Adrenal gland (tissue), 12 donors: Measurements from ENCODE around the gene SINHCAF. TPM values are rescaled to one million over a fixed set of nuclear protein-coding genes. Genes with fewer than 3 reads are reported as not detected.

ENCODE experiments used
- DNase-seq, 7 donors: peaks; one replicate each; pipeline ENCODE4 v3.0.0-alpha.2; 2019 to 2020
- H3K27ac ChIP-seq, 5 donors: fragments of 200-600 bp; sonication (generic) in 4 of 5; 1 replicate in 3 of 5; 2 replicates in 2 of 5; pipeline versions ENCODE4 v1.5.1 to v1.8.0; 2016 to 2020; ENCODE audit warnings: mild to moderate bottlenecking in 1 of 5
- H3K27me3 ChIP-seq: fragments of 200-600 bp; 2 replicates; pipeline ENCODE4 v1.8.0; 2021
- H3K36me3 ChIP-seq, 2 donors: fragments of 200-600 bp; replicated peaks in 1 of 2; 1 replicate in 1 of 2; 2 replicates in 1 of 2; pipeline versions ENCODE4 v1.5.1 to v1.8.0; 2018 to 2022
- H3K4me1 ChIP-seq, 2 donors: fragments of 200-600 bp; replicated peaks in 1 of 2; 1 replicate in 1 of 2; 2 replicates in 1 of 2; pipeline versions ENCODE4 v1.5.1 to v1.8.0; 2018 to 2021
- H3K4me3 ChIP-seq, 4 donors: fragments of 200-600 bp; sonication (generic) in 3 of 4; one replicate each; pipeline ENCODE4 v1.5.1; 2016 to 2018
- H3K9me3 ChIP-seq, 3 donors: fragments of 200-600 bp; sonication (generic) in 1 of 3; replicated peaks in 1 of 3; 1 replicate in 2 of 3; 2 replicates in 1 of 3; pipeline versions ENCODE4 v1.5.1 to v1.8.0; 2016 to 2021
- POLR2A ChIP-seq, 2 donors: fragments of 450-650 bp; IDR thresholded peaks; one replicate each; pipeline ENCODE4 v1.6.1; 2017; ENCODE audit warnings: antibody characterized with exemption in 2 of 2, mild to moderate bottlenecking in 2 of 2, moderate library complexity in 1 of 2
- WGBS, 4 donors: extraction: QIAGEN DNeasy Blood & Tissue Kit in 2 of 4; methylation state at CpG; one replicate each; pipeline versions ENCODE4 v1.1.5 to v1.1.7; 2013 to 2017; 5-methylcytosine and 5-hydroxymethylcytosine counted together
- intact Hi-C, 2 donors: fragments of 100-400 bp; cut with DNase I; formaldehyde crosslinking; loops; one replicate each; pipeline versions ENCODE4 v1.14.1 to v1.15.0; 2022 to 2023
- polyA plus RNA-seq, 3 donors: library from polyadenylated mRNA; stranded (reverse); fragments of 200-250 nt in 2 of 3; fragments of 350-450 nt in 1 of 3; fragmentation: Illumina TruSeq in 1 of 3; extraction: RNeasy Lipid Tissue Mini Kit (QIAGEN cat#74804) in 1 of 3; gene quantifications; one replicate each; pipeline ENCODE4 v1.2.3, GENCODE V29; 2013 to 2014
- total RNA-seq, 9 donors: library from RNA; depleted of rRNA in 4 of 9; stranded (reverse); fragments of >200 nt in 4 of 9; fragments of 120-200 nt in 1 of 9; fragmentation: NEBNext Ultra II Directional in 1 of 9; extraction: Animal tissue kit (Norgen Biotek cat#: 25700) in 1 of 9; gene quantifications; one replicate each; pipeline versions ENCODE4 v1.1.0 to v1.2.4, GENCODE V29; 2013 to 2023
- TF ChIP-seq, protein P1 (sequence below), 6 experiments: fragments of 450-650 bp in 4 of 6; fragments of 200-600 bp in 2 of 6; sonication (generic) in 1 of 6; IDR thresholded peaks; 1 replicate in 5 of 6; 2 replicates in 1 of 6; pipeline versions ENCODE4 v1.5.1 to v1.8.0; 2016 to 2021; ENCODE audit warnings: antibody characterized with exemption in 6 of 6, mild to moderate bottlenecking in 2 of 6, moderate library complexity in 1 of 6
- donor health status: healthy with polysubstance abuse.
- donor health status: Bipolar disorder and iron deficiency.
- donor health status: DM: yes; HTN: yes; CAD: no.
- donor health status: DM: no; HTN: no; CAD: no.
- donor health status: DM: no; HTN: no; CAD: no.
- donor health status: DM: yes; HTN: yes; CAD: no.

Gene SINHCAF
- total and polyA plus RNA-seq, 12 donors, result 12.5 to 69.4 (median 27.1) TPM

DNA sequence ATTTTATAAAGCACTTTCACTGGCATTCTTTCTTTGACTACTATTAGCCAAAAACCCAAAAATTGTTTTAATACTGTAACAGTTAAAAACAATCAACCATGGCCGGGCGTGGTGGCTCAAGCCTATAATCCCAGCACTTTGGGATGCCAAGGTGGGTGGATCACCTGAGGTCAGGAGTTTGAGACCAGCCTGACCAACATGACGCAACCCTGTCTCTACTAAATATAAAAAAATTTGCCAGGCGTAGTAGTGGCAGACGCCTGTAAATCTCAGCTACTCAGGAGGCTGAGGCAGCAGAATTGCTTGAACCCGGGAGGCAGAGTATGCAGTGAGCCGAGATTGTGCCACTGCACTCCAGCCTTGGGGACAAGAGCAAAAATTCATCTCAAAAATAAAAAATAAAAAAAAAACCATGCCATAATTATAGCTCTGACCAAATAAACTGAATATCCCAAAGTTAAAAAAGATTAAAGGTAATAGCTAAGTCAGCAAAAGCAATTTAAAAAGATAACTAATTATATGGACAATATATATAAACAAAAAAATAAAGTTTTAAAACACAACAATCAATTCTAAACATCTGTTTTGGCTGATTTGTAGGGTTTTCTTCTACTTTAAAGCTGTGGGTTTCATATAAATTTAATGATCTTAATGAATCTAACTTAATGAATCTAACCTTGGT lies 10.0 kb downstream of the SINHCAF start:
- H3K36me3 ChIP-seq, result no peaks in the 10 kb centered on the region
- 76 to 84% (median 80%) methylated on average over 7 of the region's 7 CpGs for WGBS, 4 donors
- no peak overlapping the region for H3K4me3 ChIP-seq
- H3K9me3 ChIP-seq, result no peaks in the 10 kb centered on the region
- no peak overlapping the region for H3K27ac ChIP-seq
- no peak for TF ChIP-seq POLR2A (IDR thresholded peaks at IDR 0.05)
- TF ChIP-seq, protein P1, sequence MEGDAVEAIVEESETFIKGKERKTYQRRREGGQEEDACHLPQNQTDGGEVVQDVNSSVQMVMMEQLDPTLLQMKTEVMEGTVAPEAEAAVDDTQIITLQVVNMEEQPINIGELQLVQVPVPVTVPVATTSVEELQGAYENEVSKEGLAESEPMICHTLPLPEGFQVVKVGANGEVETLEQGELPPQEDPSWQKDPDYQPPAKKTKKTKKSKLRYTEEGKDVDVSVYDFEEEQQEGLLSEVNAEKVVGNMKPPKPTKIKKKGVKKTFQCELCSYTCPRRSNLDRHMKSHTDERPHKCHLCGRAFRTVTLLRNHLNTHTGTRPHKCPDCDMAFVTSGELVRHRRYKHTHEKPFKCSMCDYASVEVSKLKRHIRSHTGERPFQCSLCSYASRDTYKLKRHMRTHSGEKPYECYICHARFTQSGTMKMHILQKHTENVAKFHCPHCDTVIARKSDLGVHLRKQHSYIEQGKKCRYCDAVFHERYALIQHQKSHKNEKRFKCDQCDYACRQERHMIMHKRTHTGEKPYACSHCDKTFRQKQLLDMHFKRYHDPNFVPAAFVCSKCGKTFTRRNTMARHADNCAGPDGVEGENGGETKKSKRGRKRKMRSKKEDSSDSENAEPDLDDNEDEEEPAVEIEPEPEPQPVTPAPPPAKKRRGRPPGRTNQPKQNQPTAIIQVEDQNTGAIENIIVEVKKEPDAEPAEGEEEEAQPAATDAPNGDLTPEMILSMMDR (IDR thresholded peaks at IDR 0.05), result no peak
- H3K27me3 ChIP-seq, result no peaks in the 10 kb centered on the region
- peaks cover 23 to 49% of the 10 kb centered on the region in 2 donors for H3K4me1 ChIP-seq
- no peak for DNase-seq
- intact Hi-C loops, result no loop called here

- Histone ChIP-seq H3K27ac (no peak overlapping the region), H3K27me3 (no peaks in the 10 kb centered on the region)
- intact Hi-C loops, result no loop called here
Measured at GRCh38 chr12:31315044-31315715, 10.8 kb downstream of the SINHCAF start.

DNA sequence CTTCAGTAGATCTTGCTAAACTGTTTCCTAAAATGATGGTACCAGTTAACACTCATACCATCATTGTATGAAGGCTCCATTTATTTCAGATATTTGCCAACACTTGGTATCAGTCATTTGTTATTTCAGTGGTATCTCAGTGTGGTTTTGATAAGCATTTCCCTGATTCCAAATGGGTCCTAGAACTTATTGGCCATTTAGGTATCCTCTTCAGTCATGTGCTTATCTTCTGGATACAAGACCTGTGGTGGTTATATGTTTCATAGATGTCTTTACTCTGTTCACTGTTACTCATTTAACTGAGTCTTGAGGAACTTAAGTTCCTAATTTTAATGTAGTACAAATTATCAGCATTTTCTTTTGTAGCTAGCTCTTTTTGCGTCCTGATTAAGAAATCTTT lies 13.5 kb downstream of the SINHCAF start:
- TF ChIP-seq POLR2A (IDR thresholded peaks at IDR 0.05), result no peak
- TF ChIP-seq, protein P1 (IDR thresholded peaks at IDR 0.05), result no peak
- H3K4me1 ChIP-seq, result peaks cover 11 to 23% of the 10 kb centered on the region in 2 donors
- 94 to 100% (median 100%) methylated on average over 1 of the region's 1 CpG for WGBS, 4 donors
- H3K27me3 ChIP-seq, result no peaks in the 10 kb centered on the region
- DNase-seq, result no peak
- no peaks in the 10 kb centered on the region for H3K9me3 ChIP-seq
- intact Hi-C loops, result no loop called here
- no peak overlapping the region for H3K27ac ChIP-seq
- no peak overlapping the region for H3K4me3 ChIP-seq
- no peaks in the 10 kb centered on the region for H3K36me3 ChIP-seq

More at GRCh38 chr12:31315044-31315715, 10.8 kb downstream of the SINHCAF start:
- H3K9me3 ChIP-seq, result no peaks in the 10 kb centered on the region
- H3K4me1 ChIP-seq, result peaks cover 23 to 42% of the 10 kb centered on the region in 2 donors
- no peak overlapping the region for H3K4me3 ChIP-seq
- TF ChIP-seq, protein P1 (IDR thresholded peaks at IDR 0.05), result no peak
- TF ChIP-seq POLR2A (IDR thresholded peaks at IDR 0.05), result no peak
- WGBS, 4 donors, result 91 to 99% (median 93%) methylated on average over 3 of the region's 3 CpGs
- DNase-seq, result no peak
- H3K36me3 ChIP-seq, result no peaks in the 10 kb centered on the region

- Histone ChIP-seq H3K36me3 (no peaks in the 10 kb centered on the region), H3K4me1 (peaks cover 6 to 20% of the 10 kb centered on the region in 2 donors), H3K27me3 (no peaks in the 10 kb centered on the region), H3K27ac (no peak overlapping the region), H3K9me3 (no peaks in the 10 kb centered on the region), H3K4me3 (no peak overlapping the region)
- intact Hi-C loops, result no loop called here
- WGBS, 4 donors, result 91 to 97% (median 96%) methylated on average over 2 of the region's 2 CpGs
- no peak for DNase-seq
- TF ChIP-seq, protein P1 (IDR thresholded peaks at IDR 0.05), result no peak
- no peak for TF ChIP-seq POLR2A (IDR thresholded peaks at IDR 0.05)
Measured at GRCh38 chr12:31311634-31312258, 14.2 kb downstream of the SINHCAF start.
